CD4-positive, alpha-beta T cell treated with Interferon alpha-2 for 1 hour (primary cell): ENCODE measurements around the gene UPF3B.
A peak's percentile ranks its signal among the peaks of the same experiment; 100 is the strongest.
"Not testable (repeated sequence)": the region's sequence is repeated elsewhere in the genome, so short reads cannot be mapped to it uniquely, and the experiment has no call there.

Experiments used
- DNase-seq, 2 donors: peaks; one replicate each; pipeline ENCODE4 v3.0.0-alpha.2; 2020 to 2022

Gene UPF3B

DNA sequence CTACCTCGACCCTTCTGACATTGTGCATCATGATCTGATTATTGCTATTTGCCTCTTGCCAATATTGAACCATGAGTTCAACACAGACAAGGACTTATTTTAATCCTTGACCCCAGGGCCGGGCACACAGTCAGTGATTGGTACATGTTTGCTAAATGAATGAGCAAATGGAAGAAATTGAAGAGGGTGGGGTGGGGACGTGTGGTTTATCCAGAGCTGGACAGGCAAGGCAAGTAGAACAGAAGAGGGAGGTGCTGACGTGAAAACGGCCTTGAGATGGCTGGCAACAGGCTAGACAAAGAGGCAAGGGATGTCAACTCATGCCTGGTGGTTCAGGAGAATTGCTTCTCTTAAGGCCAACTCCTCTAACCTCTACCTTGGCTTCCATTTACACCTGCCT, 28.5 kb downstream of the UPF3B start:
- not testable (repeated sequence) for DNase-seq

DNA sequence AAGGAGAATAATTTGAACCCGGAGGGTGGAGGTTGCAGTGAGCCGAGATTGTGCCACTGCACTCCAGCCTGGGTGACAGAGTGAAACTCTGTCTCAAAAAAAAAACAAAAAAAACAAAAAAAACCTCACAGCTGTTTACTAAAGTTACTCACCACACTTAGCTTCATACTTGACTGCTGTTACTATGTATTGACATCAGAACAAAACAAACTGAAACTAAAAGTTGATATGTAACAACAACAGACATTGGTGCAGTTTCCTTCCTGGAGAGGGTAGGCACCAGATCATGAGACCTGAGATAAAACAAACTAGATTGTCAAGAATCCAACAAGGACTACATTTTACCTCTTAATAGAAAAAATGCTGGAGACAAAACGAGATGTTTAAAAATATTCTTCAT, 31.1 kb downstream of the UPF3B start:
- DNase-seq = peak in 1 of 2 donors; percentile 77

DNA sequence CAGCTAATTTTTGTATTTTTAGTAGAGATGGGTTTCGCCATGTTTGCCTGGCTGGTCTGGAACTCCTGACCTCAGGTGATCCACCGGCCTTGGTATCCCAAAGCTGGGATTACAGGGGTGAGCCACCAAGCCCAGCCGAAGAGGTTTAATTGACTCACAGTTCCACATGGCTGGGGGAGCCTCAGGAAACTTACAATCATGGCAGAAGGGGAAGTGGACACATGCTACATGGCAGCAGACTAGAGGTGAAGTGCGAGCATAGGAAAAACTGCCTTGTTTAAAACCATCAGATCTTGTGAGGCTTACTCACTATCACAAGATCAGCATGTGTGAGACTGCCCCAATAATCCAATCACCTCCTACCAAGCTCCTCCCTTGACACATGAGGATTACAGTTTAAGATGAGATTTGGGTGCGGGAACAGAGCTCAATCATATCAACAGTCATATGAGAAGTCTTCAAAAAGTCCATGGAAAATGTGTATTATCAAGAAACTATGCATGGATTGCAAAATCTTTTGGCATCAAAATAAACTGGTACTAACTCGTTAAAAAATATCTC, 35.6 kb downstream of the UPF3B start:
- DNase-seq = no peak

DNA sequence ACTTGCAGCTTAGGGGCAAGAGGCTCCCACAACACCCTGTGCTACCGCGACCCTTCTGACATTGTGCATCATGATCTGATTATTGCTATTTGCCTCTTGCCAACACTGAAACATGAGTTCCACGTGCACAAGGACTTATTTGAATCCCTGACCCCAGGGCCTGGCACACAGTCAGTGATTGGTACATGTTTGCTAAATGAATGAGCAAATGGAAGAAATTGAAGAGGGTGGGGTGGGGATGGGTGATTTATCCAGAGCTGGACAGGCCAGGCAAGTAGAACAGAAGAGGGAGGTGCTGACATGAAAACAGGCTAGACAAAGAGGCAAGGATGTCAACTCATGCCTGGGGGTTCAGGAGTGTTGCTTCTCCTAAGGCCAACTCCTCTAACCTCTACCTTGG, 36.5 kb downstream of the UPF3B start:
- no peak for DNase-seq

DNA sequence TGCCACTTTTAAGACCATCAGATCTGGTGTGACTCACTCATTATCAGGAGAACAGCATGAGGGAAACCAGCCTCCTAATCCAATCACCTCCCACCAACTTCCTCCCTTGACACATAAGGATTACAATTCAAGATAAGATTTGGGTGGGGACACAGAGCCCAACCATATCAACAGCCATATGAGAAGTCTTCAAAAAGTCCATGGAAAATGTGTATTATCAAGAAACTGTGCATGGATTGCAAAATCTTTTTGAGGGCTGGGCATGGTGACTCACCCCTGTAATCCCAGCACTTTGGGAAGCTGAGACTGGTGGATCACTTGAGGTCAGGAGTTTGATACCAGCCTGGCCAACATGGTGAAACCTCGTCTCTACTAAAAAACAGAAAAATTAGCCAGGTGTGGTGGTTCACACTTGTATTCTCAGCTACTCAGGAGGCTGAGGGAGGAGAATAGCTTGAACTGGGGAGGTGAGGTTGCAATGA, 43.5 kb downstream of the UPF3B start:
- DNase-seq = no peak

DNA sequence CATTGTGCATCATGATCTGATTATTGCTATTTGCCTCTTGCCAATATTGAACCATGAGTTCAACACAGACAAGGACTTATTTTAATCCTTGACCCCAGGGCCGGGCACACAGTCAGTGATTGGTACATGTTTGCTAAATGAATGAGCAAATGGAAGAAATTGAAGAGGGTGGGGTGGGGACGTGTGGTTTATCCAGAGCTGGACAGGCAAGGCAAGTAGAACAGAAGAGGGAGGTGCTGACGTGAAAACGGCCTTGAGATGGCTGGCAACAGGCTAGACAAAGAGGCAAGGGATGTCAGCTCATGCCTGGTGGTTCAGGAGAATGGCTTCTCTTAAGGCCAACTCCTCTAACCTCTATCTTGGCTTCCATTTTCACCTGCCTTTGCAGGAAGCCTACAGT, 44.3 kb downstream of the UPF3B start:
- not testable (repeated sequence) for DNase-seq

DNA sequence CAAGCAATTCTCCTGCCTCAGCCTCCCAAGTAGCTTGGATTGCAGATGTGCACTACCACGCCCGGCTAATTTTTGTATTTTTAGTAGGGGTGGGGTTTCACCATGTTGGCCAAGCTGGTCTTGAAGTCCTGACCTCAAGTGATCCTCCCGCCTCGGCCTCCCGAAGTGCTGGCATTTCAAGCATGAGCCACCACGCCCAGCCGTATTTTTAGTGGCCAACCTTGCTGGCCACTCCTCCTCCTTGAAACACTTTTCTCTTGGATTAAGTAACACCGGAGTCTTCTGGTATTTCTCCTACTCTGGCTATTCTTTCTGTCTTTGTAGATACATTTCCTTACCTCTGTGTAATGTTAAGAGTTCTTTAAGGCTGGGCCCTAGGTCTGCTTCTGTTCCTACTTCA, 50.2 kb downstream of the UPF3B start:
- DNase-seq = no peak

DNA sequence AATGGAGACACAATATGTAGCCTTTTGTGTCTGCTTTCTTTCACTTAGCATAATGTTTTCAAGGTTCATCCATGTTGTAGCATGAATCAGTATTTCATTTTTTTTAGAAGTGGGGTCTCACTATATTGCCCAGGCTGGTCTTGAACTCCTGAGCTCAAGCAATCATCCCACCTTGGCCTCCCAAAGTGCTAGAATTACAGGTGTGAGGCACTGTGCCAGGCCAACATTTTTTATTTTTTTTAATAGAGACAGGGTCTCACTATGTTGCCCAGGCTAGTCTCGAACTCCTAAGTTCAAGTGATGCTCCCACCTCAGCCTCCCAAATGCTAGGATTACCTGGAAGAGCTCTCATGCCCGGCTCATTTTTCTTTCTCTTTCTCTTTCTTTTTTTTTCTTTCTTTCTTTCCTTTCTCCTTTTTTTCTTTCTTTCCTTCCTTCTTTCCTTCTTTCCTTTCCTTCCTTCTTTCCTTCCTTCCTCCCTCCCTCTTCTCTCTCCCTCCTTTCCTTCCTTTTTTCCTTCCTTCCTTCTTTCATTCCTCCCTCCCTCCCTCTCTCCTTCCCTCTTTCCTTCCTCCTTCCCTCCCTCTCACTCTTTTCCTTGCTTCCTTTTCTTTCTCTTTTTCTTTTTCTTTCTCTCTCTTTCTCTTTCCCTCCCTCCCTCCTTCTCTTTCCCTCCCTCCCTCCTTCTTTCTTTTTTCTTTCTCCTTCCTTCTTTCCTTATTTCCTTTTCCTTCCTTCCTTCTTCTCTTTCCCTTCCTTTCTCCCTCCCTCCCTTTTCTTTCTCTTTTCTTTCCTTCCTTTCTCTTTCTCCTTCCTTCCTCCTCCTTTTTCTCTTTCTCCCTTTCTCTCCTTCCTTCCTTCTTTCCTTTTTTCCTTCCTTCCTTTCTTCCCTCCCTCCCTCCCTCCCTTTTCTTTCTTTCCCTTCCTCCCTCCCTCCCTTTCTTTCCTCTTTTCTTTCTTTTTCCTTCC, 51.2 kb downstream of the UPF3B start:
- DNase-seq = no peak

DNA sequence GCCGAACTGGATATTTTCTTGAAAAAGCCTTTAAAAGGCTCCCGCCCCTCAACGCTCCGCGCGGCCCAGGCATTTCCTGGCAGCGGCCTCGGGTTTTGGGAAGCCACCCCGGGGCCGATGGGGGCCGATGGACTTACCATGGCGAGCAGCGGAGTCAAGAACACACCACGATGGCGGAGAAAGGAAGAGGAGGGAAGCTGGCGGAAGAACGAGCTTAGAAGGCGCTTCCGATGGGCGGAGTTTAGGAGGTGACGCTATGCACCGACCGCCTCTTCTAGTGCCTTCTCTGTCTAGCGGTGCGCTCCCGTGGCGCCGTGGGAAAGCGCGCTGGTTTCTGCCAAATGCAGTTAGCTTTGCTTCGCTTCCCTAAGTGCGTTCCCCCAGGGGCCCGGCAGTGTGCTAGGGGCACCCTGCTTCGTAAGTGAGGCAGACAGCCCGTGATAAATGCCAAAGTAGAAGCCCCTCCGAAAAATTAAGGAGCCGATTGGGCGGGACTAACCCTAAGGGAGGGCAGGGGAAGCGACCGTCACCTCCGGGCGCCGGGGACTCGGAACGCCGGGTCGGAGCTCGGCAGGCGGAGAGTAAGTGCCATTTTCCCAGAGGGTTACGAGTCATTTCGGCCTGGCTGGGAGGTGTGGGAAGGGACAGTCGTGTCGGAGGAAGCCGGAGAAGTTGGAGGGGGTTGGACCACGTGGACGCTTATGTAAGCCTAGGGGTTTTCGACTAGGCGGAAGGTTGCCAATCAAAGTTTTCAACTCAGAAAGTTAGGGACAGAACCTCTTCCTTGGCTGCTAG, 61.1 kb downstream of the UPF3B start, which contains the start of gene RPL39:
Gene RPL39 (minus strand): TSS at position 194 of the 795 bp plus-strand sequence. CDS start 54 bp downstream, at position 140.
- DNase-seq = peak; percentile 86 to 87

DNA sequence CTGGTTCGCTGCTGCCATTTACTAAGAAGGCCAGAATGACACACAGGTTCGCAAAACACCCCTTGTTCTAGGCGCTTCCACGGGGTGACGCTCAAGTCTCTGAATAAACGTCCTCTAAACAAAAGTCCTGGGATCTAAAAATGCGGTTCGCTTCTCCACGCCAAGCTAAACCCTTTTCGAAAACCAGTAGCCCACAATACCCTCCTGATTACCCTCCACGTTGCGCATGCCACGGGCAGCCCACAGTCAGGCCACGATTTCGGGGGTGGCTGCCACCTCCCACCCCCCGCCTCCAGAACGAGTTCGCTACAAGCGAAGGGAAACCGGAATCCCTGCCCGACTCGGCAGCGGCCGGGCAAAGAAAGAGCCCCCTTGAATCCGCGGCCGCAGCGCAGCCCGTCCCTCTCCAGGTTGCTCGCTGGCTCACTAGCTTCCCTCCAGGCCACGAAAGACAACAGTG, 61.8 kb downstream of the UPF3B start:
- peak; percentile 49 to 61 for DNase-seq

DNA sequence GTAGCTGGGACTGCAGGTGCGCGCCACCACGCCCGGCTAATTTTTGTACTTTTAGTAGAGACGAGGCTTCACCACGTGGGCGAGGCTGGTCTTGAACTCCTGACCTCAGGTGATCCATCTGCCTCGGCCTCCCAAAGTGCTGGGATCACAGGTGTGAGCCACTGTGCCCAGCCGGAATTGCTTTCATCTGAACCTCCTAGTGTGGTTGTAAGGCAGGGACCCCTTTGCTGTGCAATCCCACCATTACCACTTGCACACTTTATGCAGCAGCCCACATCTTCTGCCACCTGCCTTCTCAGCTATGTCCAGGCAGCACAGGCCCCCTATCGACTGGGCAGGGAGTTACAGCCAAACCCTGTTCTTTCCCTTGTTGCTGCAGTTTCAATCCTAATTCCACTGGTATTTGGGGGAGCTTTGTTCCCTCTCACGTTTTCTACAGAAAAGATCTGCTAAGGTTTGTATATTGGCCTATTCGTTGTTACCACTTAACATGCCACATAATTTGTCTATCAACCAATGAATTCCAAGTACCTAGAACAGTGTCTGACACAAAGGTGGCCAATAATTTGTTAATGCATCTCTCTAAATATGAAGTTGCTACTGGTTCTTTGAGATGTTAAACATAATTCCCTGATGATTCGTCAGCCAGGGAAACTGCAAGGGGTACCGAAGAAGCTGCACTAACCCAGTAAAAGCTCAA, 67.9 kb downstream of the UPF3B start:
- DNase-seq = peak; percentile 51 to 62
